Non-pigmented ciliary epithelial cell (primary cell): ENCODE data around the gene CHDH.

Experiments
- DNase-seq: peaks from one replicate; pipeline ENCODE4 v3.0.0-alpha.2; 2010; ENCODE audit warnings: low read depth

Gene CHDH

GRCh38 chr3:53789459-53789858 is 56.8 kb downstream of the CHDH start:
- DNase-seq: no peak

- no peak for DNase-seq
Measured at GRCh38 chr3:53788038-53788437, 58.2 kb downstream of the CHDH start.

GRCh38 chr3:53787016-53787415 is 59.2 kb downstream of the CHDH start:
- no peak for DNase-seq

GRCh38 chr3:53780806-53781205 is 65.4 kb downstream of the CHDH start:
- DNase-seq: no peak

GRCh38 chr3:53780171-53780570 is 66.0 kb downstream of the CHDH start:
- DNase-seq: no peak

- no peak for DNase-seq
Measured at GRCh38 chr3:53778153-53778552, 68.1 kb downstream of the CHDH start.

- DNase-seq: no peak
Measured at GRCh38 chr3:53777468-53777867, 68.8 kb downstream of the CHDH start.

- DNase-seq: no peak
Measured at GRCh38 chr3:53776494-53777101, 69.6 kb downstream of the CHDH start.

GRCh38 chr3:53775834-53776251 is 70.4 kb downstream of the CHDH start:
- DNase-seq: no peak

GRCh38 chr3:53775018-53775417 is 71.2 kb downstream of the CHDH start:
- no peak for DNase-seq

- DNase-seq: no peak
Measured at GRCh38 chr3:53774414-53774813, 71.8 kb downstream of the CHDH start.

GRCh38 chr3:53773611-53774368 is 72.4 kb downstream of the CHDH start:
- DNase-seq: peak; percentile 41

- DNase-seq: no peak
Measured at GRCh38 chr3:53773021-53773436, 73.2 kb downstream of the CHDH start.

- no peak for DNase-seq
Measured at GRCh38 chr3:53772562-53772961, 73.7 kb downstream of the CHDH start.

- no peak for DNase-seq
Measured at GRCh38 chr3:53768478-53769459, 77.5 kb downstream of the CHDH start.

- DNase-seq: no peak
Measured at GRCh38 chr3:53766706-53767105, 79.5 kb downstream of the CHDH start.

GRCh38 chr3:53765753-53766152 is 80.5 kb downstream of the CHDH start:
- no peak for DNase-seq

GRCh38 chr3:53764026-53764775 is 82.0 kb downstream of the CHDH start:
- no peak for DNase-seq

GRCh38 chr3:53763353-53763752 is 82.9 kb downstream of the CHDH start:
- no peak for DNase-seq
